Stimulated activated CD4-positive, alpha-beta T cell treated with anti-CD3 and anti-CD28 coated beads, Interleukin-1b, Interleukin-23, amount 100 ng/mL, for 4 hours (primary cell): Measurements from ENCODE around the gene GIMAP4.
"Not testable (repeated sequence)": the region's sequence is repeated elsewhere in the genome, so short reads cannot be mapped to it uniquely, and the experiment has no call there.

Experiments
- DNase-seq, 2 donors: peaks; one replicate each; pipeline ENCODE4 v3.0.0-alpha.2; 2020; ENCODE audit warnings: low read depth in 2 of 2

Gene GIMAP4

GRCh38 chr7:150580638-150581394 lies 13.6 kb downstream of the GIMAP4 start:
- DNase-seq = no peak

- no peak for DNase-seq
Observed at GRCh38 chr7:150585199-150585598, 18.0 kb downstream of the GIMAP4 start.

- no peak for DNase-seq
Observed at GRCh38 chr7:150586068-150586784, 19.0 kb downstream of the GIMAP4 start.

GRCh38 chr7:150586785-150587152 lies 19.6 kb downstream of the GIMAP4 start:
- no peak for DNase-seq

- no peak for DNase-seq
Observed at GRCh38 chr7:150587551-150587950, 20.4 kb downstream of the GIMAP4 start.

GRCh38 chr7:150594805-150595204 lies 27.6 kb downstream of the GIMAP4 start:
- no peak for DNase-seq

GRCh38 chr7:150595361-150595760 lies 28.2 kb downstream of the GIMAP4 start:
- no peak for DNase-seq

- DNase-seq = not testable (repeated sequence)
Observed at GRCh38 chr7:150603600-150603999, 36.4 kb downstream of the GIMAP4 start.

- no peak for DNase-seq
Observed at GRCh38 chr7:150610233-150610632, 43.0 kb downstream of the GIMAP4 start.

GRCh38 chr7:150612925-150613324 lies 45.7 kb downstream of the GIMAP4 start:
- no peak for DNase-seq

- DNase-seq = no peak
Observed at GRCh38 chr7:150613880-150614279, 46.7 kb downstream of the GIMAP4 start.

GRCh38 chr7:150614426-150614825 lies 47.2 kb downstream of the GIMAP4 start:
- DNase-seq = not testable (repeated sequence)

GRCh38 chr7:150615221-150615755 lies 48.1 kb downstream of the GIMAP4 start:
- not testable (repeated sequence) for DNase-seq

- peak in 1 of 2 donors; percentile 28 for DNase-seq
Observed at GRCh38 chr7:150620061-150620460, 52.9 kb downstream of the GIMAP4 start.

GRCh38 chr7:150620617-150621371 lies 53.6 kb downstream of the GIMAP4 start:
- no peak for DNase-seq

GRCh38 chr7:150621376-150621775 lies 54.2 kb downstream of the GIMAP4 start:
- no peak for DNase-seq
